WI38 (cell line): ENCODE data around the gene ADGRG6.

Experiments
- H3K4me3 ChIP-seq: 2 replicates; pipeline ENCODE4 v1.5.1; 2011; ENCODE audit warnings: low read depth, mild to moderate bottlenecking, control low read depth, low read length
- CTCF ChIP-seq: IDR thresholded peaks from 2 replicates; pipeline ENCODE4 v1.5.1; 2012; ENCODE audit warnings: low read depth, mild to moderate bottlenecking, control low read depth, low read length

Gene ADGRG6

GRCh38 chr6:142356201-142356883, 54.5 kb downstream of the ADGRG6 start:
- TF ChIP-seq CTCF, result no peak
- no peak overlapping the region for H3K4me3 ChIP-seq

GRCh38 chr6:142356884-142357225, 55.0 kb downstream of the ADGRG6 start:
- no peak overlapping the region for H3K4me3 ChIP-seq
- TF ChIP-seq CTCF, result no peak

- H3K4me3 ChIP-seq, result no peak overlapping the region
- TF ChIP-seq CTCF, result no peak
These were observed 56.1 kb downstream of the ADGRG6 start for GRCh38 chr6:142357879-142358278.

- TF ChIP-seq CTCF, result no peak
- no peak overlapping the region for H3K4me3 ChIP-seq
These were observed 57.6 kb downstream of the ADGRG6 start for GRCh38 chr6:142359271-142359960.

- no peak for TF ChIP-seq CTCF
- no peak overlapping the region for H3K4me3 ChIP-seq
These were observed 59.5 kb downstream of the ADGRG6 start for GRCh38 chr6:142361345-142361744.

GRCh38 chr6:142361779-142362750, 60.3 kb downstream of the ADGRG6 start:
- H3K4me3 ChIP-seq, result no peak overlapping the region
- no peak for TF ChIP-seq CTCF

GRCh38 chr6:142367061-142367460, 65.3 kb downstream of the ADGRG6 start:
- TF ChIP-seq CTCF, result no peak
- H3K4me3 ChIP-seq, result no peak overlapping the region
